ENCODE results near the gene TSPAN5. TPM values are rescaled to one million over a fixed set of nuclear protein-coding genes. Genes with fewer than 3 reads are reported as not detected.

The TSPAN5 gene
- total and polyA plus RNA-seq, 9 of the 15 experiments (the other 6 are each of a cell fraction or from before 2014, with no cell fraction given): 0.58 to 6.6 (median 0.73) TPM

DNA sequence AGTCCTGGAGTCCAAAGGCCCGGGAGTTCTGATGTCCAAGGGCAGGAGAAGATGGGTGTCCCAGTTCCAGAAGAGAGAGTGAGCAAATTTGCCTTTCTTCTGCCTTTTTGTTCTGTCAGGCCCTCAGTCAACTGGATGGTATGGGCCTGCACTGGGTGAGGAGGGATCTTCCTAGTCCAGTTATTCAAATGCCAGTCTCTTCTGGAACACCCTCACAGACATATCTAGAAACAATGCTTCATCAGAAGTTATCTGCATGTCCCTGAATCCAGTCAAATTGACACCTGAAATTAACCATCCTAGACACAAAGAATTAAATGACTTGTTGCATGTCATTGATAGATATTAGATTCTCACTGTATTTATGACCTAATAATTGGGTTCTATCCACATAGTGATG is 48.5 kb upstream of the TSPAN5 start:
- WGBS (ENCODE audit: insufficient coverage, low coverage, missing lambda C conversion rate): 10% methylated on average over 1 of the region's 1 CpG
- no peak overlapping the region for H3K9ac ChIP-seq (ENCODE audit: insufficient read depth in 1 of 2, low read depth in 2 of 2, low read length in 2 of 2)
- ChIA-PET POLR2A (no interaction called here), CTCF (ENCODE audit: low intra/inter-chr PET ratio) (no interaction called here)
- no peak overlapping the region for H2AFZ ChIP-seq (ENCODE audit: low read depth, low read length)
- no peaks in the 10 kb centered on the region; the same call in 1 of the 2 replicates for H3K9me3 ChIP-seq (replicated peaks; ENCODE audit: control insufficient read depth, insufficient read depth, low read depth, low read length)
- DNase-seq (ENCODE audit: extremely low read depth in 1 of 4, low spot score in 3 of 4) (no peak), FAIRE-seq (no peak), ATAC-seq (no peak)
- in situ Hi-C loops (cut with MboI): no loop called here
- H3K9me1 ChIP-seq (ENCODE audit: control insufficient read depth, insufficient read depth, low read length): no peaks in the 10 kb centered on the region
- no peaks in the 10 kb centered on the region for H4K20me1 ChIP-seq (replicated peaks; ENCODE audit: control insufficient read depth, insufficient read depth, low read length)
- no peaks in the 10 kb centered on the region for H3K27me3 ChIP-seq (ENCODE audit: control insufficient read depth in 2 of 2, insufficient read depth in 2 of 2, low read length in 2 of 2)
- no TSS peak for BruUV-seq (replicated peaks)
- H3K27ac ChIP-seq (ENCODE audit: extremely low read depth, low read depth, low read length): no peak overlapping the region
- intact Hi-C loops (cut with micrococcal nuclease): no loop called here
- H3K79me2 ChIP-seq (ENCODE audit: control insufficient read depth, insufficient read depth, low read length): no peaks in the 10 kb centered on the region
- no peak overlapping the region for H3K4me2 ChIP-seq (ENCODE audit: insufficient read depth, low read length)
- H3K36me3 ChIP-seq (ENCODE audit: control insufficient read depth, insufficient read depth, low read length): no peaks in the 10 kb centered on the region
- no peaks in the 10 kb centered on the region for H3K4me1 ChIP-seq (replicated peaks in 1 of 2; ENCODE audit: control insufficient read depth in 2 of 2, insufficient read depth in 2 of 2, low read length in 2 of 2)
- no peak overlapping the region for H3K4me3 ChIP-seq
- TF ChIP-seq ATF7 (IDR thresholded peaks at IDR 0.05) (no peak), POLR2A (conservative IDR thresholded peaks at IDR 0.05) (no peak), PHF8 (IDR thresholded peaks at IDR 0.05; ENCODE audit: borderline replicate concordance, low read length) (no peak), ZEB2 (IDR thresholded peaks at IDR 0.05) (no peak), ZNF75A (CRISPR knock-in tag; IDR thresholded peaks at IDR 0.05) (no peak), ZNF444 (CRISPR knock-in tag; IDR thresholded peaks at IDR 0.05) (no peak), EP300 (IDR thresholded peaks at IDR 0.05; ENCODE audit: low read length) (no peak), ZNF778 (CRISPR knock-in tag; IDR thresholded peaks at IDR 0.05) (no peak)
- TF ChIP-seq, protein P1, sequence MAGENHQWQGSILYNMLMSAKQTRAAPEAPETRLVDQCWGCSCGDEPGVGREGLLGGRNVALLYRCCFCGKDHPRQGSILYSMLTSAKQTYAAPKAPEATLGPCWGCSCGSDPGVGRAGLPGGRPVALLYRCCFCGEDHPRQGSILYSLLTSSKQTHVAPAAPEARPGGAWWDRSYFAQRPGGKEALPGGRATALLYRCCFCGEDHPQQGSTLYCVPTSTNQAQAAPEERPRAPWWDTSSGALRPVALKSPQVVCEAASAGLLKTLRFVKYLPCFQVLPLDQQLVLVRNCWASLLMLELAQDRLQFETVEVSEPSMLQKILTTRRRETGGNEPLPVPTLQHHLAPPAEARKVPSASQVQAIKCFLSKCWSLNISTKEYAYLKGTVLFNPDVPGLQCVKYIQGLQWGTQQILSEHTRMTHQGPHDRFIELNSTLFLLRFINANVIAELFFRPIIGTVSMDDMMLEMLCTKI (IDR thresholded peaks at IDR 0.05; ENCODE audit: partially characterized antibody): no peak
- TF ChIP-seq, protein P2, sequence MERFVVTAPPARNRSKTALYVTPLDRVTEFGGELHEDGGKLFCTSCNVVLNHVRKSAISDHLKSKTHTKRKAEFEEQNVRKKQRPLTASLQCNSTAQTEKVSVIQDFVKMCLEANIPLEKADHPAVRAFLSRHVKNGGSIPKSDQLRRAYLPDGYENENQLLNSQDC (CRISPR knock-in tag; IDR thresholded peaks at IDR 0.05): no peak

All from K562 (cell line).